ENCODE data around the gene RAB20.

The RAB20 gene

GRCh38 chr13:110486061-110486715 is 75.3 kb downstream of the RAB20 start:
- no peak for DNase-seq

- DNase-seq: no peak
Observed at GRCh38 chr13:110485604-110486003, 75.9 kb downstream of the RAB20 start.

DNA sequence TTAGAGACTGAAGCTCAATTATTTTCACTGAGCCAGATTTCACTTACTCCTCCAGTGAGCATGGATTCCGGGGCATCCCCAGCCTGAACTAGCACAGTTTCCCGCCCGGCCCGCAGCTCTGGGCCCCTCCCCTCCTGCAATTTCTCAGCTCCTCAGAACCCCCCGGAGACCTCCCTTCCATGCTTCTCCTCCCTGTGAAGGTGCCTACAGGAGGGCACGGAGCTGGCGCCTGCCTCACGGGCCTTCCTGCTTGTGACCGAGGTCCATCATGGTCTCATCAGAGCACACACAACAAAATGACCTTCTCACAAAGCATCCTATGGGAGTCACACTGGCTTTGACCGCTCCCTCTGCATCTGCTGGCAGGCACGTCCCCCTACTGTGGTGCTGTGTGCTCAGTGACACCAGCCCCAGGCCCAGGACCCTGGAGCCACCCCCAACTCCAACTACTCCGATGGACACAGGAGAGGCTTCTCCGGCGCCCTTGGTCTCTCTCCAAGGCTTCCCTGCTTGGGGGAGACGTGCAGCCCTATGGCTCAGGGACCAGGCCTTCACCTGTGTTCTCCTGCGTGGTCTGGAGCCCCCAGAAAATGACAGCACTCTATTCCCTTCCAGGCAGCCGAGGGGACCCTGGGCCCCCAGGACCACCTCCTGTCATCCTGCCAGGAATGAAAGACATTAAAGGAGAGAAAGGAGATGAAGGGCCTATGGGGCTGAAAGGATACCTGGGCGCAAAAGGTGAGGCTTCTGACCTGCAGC is 77.1 kb downstream of the RAB20 start:
- DNase-seq: no peak

GRCh38 chr13:110483386-110483968 is 78.0 kb downstream of the RAB20 start:
- DNase-seq: no peak

DNA sequence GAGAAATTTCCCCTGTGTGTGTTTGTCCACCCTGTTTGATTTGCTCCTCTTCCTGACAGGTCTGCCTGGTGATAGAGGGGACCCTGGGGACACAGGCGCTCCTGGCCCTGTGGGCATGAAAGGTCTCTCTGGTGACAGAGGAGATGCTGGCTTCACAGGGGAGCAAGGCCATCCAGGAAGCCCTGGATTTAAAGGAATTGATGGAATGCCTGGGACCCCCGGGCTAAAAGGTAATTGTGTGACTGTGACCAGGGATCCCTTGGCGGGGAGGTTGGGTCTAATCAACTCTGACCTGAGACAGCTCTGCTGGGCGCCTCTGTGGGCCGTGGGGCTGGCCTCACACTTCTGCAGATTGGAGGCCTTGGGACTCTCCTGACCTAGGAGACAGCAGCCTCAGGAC is 81.4 kb downstream of the RAB20 start:
- DNase-seq: no peak

DNA sequence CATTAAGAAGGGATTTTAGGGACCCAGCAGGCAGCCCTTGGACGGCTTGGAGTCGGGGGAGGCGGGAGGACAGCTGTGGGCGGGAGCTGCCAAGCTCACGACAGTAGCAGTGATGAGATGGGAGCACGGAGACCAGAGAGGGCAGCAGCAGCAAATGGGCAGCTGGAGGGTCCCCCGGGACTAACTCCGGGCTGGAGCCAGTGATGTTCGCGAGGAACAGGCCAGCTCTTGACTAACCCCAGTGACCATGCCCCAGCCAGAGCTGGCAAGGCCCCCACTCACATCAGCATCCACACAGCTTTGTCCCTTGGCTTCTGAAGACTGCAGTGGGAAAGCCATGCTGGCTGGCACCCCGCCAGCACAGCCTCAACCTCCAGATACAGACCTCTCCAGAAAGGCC is 81.9 kb downstream of the RAB20 start:
- no peak for DNase-seq

GRCh38 chr13:110479215-110479545 is 82.3 kb downstream of the RAB20 start:
- DNase-seq: no peak

DNA sequence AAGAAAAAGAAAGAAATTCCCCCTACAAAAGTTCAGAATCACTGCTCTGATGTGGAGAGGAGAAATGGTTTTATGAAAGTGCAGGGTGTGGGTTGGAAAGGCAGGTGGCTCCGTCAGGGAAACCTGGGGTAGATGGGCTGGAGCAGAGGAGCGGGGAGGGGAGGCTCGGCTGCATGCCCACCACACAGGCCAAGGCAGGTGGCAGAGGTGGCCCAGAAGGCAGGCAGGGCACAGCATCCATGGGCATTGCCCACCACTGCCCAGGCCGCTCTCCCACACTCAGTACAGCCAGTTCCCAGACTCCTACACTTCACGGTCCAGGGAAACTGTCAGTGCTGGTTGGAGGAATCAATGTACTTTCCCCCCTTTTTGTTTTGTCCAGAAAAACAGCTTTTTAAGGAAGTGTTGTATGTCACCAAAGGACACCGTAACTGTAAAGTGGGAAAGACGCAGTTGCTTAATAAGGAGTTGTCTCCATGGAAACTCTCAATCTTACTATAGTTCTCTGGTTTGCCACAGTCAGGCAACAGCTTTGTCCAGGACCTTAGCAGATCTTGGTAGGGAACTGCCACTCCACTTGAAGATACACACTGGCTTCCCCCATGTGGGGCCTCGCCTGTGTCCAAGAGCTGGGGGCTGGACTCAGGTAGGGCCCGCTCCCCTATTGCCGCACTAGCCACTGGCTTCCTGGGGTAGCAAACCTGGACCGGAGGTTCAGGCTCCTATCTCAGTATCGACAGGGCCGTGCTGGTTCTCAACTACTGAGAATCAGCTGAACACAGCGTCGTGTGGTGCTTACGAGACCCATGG is 82.9 kb downstream of the RAB20 start:
- no peak for DNase-seq

- no peak for DNase-seq
Observed at GRCh38 chr13:110477706-110478245, 83.7 kb downstream of the RAB20 start.

GRCh38 chr13:110476220-110476617 is 85.3 kb downstream of the RAB20 start:
- DNase-seq: no peak

GRCh38 chr13:110475550-110476219 is 85.8 kb downstream of the RAB20 start:
- DNase-seq: no peak

DNA sequence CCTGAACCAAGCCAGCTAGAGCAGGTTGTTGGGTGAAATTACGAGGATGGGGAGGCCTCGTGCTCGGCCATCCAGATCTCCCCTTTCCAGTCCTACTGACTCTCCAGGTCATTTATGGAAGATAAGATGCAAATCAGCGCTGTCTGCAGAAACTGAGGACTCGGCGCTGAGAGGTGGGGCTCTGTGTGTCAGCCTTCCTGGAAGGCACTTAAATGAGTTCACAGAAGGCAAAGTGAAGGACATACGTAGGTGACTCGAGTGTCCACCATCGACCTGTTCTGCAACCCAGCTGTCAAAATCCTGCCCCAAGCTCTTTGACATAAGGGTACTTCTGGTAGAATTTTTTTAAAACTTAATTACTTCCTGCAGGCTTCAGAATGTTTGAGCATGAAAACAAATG is 86.4 kb downstream of the RAB20 start:
- no peak for DNase-seq

GRCh38 chr13:110474713-110475112 is 86.8 kb downstream of the RAB20 start:
- DNase-seq: no peak

All from stimulated activated CD4-positive, alpha-beta T cell treated with anti-CD3 and anti-CD28 coated beads, Interleukin-4, amount 100 ng/mL, for 1 hour (primary cell).